ENCODE results near the gene ELAVL3.
A peak's percentile ranks its signal among the peaks of the same experiment; 100 is the strongest.
"Not testable (repeated sequence)": the region's sequence is repeated elsewhere in the genome, so short reads cannot be mapped to it uniquely, and the experiment has no call there.

The ELAVL3 gene

DNA sequence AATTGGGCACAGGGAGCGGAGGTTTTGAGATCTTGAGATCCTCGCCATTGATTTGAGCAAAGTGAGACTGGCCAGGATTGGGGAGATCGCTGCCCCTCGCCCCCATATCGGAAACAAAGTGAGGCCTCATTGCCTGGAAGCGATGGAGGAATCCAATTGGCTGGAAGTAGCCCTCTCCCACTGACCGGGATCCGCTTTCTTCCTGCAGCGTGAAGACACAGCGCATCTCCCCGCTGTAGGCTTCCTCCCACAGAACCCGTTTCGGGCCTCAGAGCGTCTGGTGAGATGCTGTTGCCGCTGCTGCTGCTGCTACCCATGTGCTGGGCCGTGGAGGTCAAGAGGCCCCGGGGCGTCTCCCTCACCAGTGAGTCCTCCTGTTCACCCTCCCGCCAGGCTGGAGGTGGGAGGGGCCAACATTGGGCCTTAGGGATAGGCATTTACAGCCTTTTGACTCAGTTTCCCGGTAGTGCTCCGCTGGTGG lies 45.0 kb downstream of the ELAVL3 start:
- no peak for DNase-seq (ENCODE audit: low read depth in 2 of 2)

- peak; percentile 98 to 99 for DNase-seq (ENCODE audit: low read depth in 2 of 2)
These were observed 45.6 kb downstream of the ELAVL3 start, which contains the start of the genes ODAD3 and PRKCSH for GRCh38 chr19:11435057-11435832. ODAD3 (minus strand) TSS chr19:11435121; CDS start chr19:11435016, 105 bp downstream. PRKCSH (plus strand) TSS chr19:11435635; CDS start chr19:11436118, 483 bp downstream.

DNA sequence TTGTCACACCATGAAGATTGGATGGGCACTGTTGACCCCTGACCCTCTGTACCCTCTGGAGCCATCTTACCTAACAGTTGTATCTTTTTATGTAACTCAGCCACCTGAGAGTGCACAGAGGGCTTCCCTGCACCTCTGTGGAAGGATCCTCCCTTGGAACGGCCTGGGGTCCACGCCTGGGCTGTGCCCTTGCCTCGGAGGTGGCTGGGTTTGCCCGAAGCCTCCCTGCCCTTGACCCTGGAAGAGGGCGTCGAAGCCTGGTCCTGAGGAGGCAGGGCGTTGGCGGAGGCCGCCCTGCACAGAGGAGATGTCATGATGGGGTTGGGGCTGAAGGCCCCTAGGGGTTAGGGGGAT lies 46.2 kb downstream of the ELAVL3 start:
- DNase-seq (ENCODE audit: low read depth in 2 of 2) = no peak

GRCh38 chr19:11433526-11433925 lies 47.3 kb downstream of the ELAVL3 start:
- DNase-seq (ENCODE audit: low read depth in 2 of 2) = not testable (repeated sequence)

- DNase-seq (ENCODE audit: low read depth in 2 of 2) = no peak
These were observed 54.2 kb downstream of the ELAVL3 start for GRCh38 chr19:11426656-11427055.

- no peak for DNase-seq (ENCODE audit: low read depth in 2 of 2)
These were observed 55.0 kb downstream of the ELAVL3 start for GRCh38 chr19:11425719-11426457.

DNA sequence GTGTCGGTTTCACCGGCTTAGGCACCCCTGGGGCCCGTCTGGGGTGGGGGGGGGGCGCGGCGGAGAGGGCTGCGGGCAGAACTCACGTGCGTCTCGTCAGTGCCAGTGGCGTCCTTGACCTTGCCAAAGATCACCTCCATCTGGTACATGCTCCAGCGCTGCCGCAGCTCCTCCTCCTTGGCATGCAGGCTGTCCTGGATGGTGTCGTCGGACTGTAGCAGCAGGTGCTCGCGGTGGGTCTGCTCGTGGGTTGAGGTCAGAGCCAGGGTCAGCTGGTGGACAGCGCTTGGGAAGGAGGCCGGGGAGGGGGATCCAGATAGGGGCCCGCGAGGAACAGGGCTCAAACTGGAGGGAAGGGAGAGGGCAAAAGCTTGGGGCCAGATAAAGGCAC lies 57.1 kb downstream of the ELAVL3 start:
- DNase-seq (ENCODE audit: low read depth in 2 of 2) = no peak

- no peak for DNase-seq (ENCODE audit: low read depth in 2 of 2)
These were observed 57.6 kb downstream of the ELAVL3 start for GRCh38 chr19:11423164-11423790.

GRCh38 chr19:11422163-11423065 lies 58.4 kb downstream of the ELAVL3 start:
- DNase-seq (ENCODE audit: low read depth in 2 of 2) = peak; percentile 62 to 69

DNA sequence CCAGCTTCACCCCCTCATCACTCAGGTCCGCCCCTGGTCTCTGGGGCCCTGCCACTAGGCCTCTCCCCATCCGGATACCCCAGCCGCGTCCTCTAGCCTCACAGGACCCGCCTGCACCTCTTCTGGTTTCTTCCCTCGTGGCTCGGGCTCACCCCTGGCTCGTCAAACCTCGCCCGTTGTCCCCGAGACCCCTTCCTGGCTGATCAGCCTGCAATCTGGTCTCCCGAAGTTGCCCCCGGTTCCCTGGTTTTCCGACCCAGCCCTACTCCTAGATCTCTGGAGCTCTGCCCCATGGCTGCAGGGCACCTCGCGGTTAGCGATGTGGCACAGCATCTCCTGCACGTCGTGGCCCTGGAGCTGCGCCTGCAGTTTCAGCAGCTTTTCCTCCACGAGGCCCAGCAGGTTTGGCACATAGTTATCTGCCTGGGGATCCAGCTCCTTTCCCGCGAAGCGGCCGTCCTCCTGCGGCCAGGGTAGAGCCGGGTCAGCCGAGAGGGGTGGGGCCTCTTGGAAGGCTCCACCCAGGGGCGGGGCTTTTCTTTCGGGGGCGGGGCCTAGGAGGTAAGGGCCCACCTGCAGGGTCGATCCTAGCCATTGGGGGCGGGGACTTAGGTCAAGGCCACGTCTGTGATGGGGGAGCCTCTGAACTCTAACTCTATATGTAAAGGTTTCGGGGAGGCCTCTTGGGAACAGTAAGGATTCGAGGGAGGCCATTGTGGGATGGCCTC lies 59.3 kb downstream of the ELAVL3 start:
- peak in 1 of 2 donors; percentile 34 for DNase-seq (ENCODE audit: low read depth in 2 of 2)

DNA sequence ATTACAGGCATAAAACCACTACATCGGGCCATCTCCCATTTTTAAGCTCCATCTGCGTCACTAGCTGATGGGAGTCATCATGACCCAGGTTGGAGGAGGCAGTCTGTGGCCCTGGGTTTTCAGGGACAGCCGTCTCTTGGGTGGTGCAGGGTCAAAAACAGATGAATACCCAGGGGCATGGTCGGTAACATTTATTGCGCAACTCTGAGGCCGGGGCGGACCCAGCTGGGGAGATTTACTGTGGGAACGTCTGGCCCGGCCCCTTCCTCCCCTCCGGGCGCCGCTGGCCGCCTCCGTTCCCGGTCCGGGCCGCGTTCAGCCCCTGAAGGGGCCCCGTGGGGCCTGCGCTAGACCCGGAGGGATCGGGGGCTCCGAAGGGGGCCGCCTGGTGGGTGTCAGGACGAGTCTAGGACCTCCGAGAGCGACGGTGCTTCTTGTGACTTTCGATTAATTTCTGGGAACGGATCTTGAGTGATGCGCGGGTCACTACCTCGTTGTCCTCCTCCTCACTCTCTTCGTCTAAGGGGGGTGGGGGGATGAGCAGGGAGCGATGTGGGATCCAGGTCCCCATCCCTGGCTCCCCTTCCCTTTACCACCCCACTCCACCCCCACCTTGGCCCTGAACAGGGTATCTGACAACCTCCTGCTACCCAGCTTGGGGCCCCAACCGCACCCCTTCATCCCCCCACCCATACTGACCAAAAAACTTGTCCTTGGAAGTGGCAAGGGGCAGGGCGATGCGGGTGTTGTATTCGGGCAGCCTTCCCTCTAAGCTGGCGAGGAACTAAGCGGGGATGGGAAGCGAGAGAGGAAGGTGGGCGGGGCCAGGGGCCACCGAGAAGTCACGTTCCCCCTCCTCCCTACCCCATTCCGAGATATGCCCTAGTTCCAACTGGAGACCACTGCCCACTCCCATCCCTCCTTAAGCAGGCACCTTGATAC lies 60.1 kb downstream of the ELAVL3 start:
- DNase-seq (ENCODE audit: low read depth in 2 of 2) = no peak

GRCh38 chr19:11418549-11419506 lies 62.0 kb downstream of the ELAVL3 start, which contains the start of gene RGL3:
RGL3 (minus strand) TSS chr19:11419314; CDS start chr19:11419278, 36 bp downstream.
- DNase-seq (ENCODE audit: low read depth in 2 of 2) = no peak

DNA sequence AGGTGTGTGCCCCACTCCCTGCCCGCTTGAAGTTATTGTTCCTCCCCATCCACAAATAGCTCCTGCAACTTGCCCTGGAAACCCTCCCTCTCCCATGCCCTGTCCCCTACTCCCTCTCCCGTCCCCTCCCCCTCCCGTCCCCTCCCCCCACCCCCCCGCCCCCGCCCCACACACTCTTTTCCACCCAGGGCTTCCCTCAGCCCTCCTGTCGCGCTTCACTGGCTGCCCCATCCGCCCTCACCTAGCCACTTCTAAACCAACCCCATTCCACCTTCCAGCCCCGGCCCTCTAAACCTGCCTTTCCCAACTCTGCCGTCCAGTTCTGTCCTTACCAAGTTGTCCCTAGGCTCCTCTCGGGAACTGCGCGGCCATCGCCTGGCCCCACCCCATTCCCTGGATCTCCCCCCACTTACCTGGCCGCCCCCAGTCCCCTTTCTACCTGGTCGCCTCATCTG lies 62.7 kb downstream of the ELAVL3 start:
- DNase-seq (ENCODE audit: low read depth in 2 of 2) = no peak

DNA sequence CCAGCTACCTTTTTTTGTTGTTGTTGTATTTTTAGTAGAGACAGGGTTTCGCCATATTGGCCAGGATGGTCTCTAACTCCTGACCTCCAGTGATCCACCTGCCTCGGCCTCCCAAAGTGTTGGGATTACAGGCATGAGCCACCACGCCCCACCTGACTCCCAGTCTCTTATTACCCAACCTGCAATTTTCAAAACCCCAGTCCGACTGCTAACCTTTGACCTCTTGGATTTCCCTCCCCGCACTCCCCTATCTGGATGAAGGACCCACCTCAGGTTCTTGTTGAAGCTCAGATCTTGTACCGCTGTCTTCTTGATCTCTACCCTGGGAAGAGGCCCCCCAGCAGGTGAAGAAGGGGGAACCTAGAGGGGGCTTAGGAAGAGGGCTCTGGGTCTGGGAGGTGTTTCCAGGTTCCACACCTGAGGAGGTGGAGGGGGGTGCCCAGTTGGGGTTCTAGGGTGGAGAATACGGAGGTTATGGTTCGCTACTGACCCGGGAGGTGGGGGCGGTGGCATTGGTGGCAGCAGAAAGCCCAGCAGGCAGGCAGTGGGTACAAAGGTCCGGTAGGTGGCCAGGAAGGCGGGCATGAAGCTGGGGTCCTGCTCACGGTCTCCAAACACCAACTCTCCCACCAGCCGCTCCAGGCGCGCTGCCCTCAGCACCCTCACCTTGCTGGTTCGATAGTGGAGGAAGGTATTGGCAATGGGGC lies 64.3 kb downstream of the ELAVL3 start:
- DNase-seq (ENCODE audit: low read depth in 2 of 2) = no peak

DNA sequence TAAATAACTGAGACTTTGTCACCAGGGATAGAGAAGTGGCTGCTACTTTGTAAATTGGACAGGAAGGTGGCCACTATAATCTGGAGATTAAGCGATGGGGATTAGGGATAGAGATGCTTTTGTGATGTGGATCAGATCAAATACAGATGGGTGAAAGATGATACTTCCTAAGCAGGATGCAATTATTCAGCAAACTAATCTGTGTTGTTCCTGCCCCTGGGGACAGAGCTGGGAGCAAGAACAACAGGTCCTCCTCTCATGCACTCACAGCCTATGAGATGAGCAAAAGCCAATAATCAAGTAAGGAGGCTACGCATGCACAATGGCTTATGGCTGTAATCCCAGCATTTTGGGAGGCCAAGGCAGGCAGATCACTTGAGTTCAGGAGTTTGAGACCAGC lies 66.3 kb downstream of the ELAVL3 start:
- DNase-seq (ENCODE audit: low read depth in 2 of 2) = no peak

GRCh38 chr19:11410682-11411081 lies 70.2 kb downstream of the ELAVL3 start:
- no peak for DNase-seq (ENCODE audit: low read depth in 2 of 2)

GRCh38 chr19:11408591-11408990 lies 72.3 kb downstream of the ELAVL3 start:
- DNase-seq (ENCODE audit: low read depth in 2 of 2) = no peak

Measured in stimulated activated CD8-positive, alpha-beta memory T cell treated with anti-CD3 and anti-CD28 coated beads, Interleukin-15, amount 100 ng/mL, for 48 hours (primary cell).